ENCODE results near the gene PRXL2B.

- TF ChIP-seq ZNF274 (IDR thresholded peaks at IDR 0.05; ENCODE audit: low read depth, low read length) (no peak), JUND (IDR thresholded peaks at IDR 0.05) (no peak), EZH2 (IDR thresholded peaks at IDR 0.05) (no peak), EZH2phosphoT487 (IDR thresholded peaks at IDR 0.05; ENCODE audit: borderline replicate concordance) (no peak), POLR2AphosphoS5 (IDR thresholded peaks at IDR 0.05; ENCODE audit: low read depth, low read length) (no peak), YY1 (IDR thresholded peaks at IDR 0.05; ENCODE audit: extremely low read depth, insufficient replicate concordance, low read depth, low read length) (no peak), POLR2A (IDR thresholded peaks at IDR 0.05; ENCODE audit: borderline replicate concordance, extremely low read depth, insufficient read depth, insufficient read length) (no peak), RAD21 (IDR thresholded peaks at IDR 0.05; ENCODE audit: low read depth) (no peak), REST (IDR thresholded peaks at IDR 0.05; ENCODE audit: low read depth) (no peak), SRF (IDR thresholded peaks at IDR 0.05; ENCODE audit: low read depth) (no peak), FOSL1 (IDR thresholded peaks at IDR 0.05; ENCODE audit: low read depth) (no peak)
- TF ChIP-seq, protein P1, sequence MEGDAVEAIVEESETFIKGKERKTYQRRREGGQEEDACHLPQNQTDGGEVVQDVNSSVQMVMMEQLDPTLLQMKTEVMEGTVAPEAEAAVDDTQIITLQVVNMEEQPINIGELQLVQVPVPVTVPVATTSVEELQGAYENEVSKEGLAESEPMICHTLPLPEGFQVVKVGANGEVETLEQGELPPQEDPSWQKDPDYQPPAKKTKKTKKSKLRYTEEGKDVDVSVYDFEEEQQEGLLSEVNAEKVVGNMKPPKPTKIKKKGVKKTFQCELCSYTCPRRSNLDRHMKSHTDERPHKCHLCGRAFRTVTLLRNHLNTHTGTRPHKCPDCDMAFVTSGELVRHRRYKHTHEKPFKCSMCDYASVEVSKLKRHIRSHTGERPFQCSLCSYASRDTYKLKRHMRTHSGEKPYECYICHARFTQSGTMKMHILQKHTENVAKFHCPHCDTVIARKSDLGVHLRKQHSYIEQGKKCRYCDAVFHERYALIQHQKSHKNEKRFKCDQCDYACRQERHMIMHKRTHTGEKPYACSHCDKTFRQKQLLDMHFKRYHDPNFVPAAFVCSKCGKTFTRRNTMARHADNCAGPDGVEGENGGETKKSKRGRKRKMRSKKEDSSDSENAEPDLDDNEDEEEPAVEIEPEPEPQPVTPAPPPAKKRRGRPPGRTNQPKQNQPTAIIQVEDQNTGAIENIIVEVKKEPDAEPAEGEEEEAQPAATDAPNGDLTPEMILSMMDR (IDR thresholded peaks at IDR 0.05 in 2 of 3, conservative IDR thresholded peaks at IDR 0.05 in 1 of 3; ENCODE audit: borderline replicate concordance in 1 of 3, insufficient read depth in 1 of 3, low read depth in 2 of 3, low read length in 2 of 3) = no peak
Observed at GRCh38 chr1:2537784-2538115, 48.8 kb upstream of the PRXL2B start.

Measured in HCT116 (cell line).